Measurements from ENCODE around the gene PSMD3.
A peak's percentile ranks its signal among the peaks of the same experiment; 100 is the strongest.
"Not testable (repeated sequence)": the region's sequence is repeated elsewhere in the genome, so short reads cannot be mapped to it uniquely, and the experiment has no call there.

PSMD3 gene

GRCh38 chr17:40000161-40000560 is 19.6 kb downstream of the PSMD3 start:
- no peak for DNase-seq

DNA sequence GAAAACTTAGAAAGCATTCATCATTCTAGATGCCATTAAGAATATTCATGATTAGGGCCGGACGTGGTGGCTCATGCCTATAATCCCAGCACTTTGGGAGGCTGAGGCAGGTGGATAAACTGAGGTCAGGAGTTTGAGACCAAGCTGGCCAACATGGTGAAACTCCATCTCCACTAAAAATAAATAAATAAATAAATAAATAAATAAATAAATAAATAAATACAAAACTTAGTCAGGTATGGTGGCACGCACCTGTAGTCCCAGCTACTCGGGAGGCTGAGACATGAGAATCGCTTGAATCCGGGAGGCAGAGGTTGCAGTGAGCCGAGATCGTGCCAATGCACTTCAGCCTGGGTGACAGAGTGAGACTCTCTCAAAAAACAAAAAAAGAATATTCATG is 20.7 kb downstream of the PSMD3 start:
- DNase-seq = not testable (repeated sequence)

DNA sequence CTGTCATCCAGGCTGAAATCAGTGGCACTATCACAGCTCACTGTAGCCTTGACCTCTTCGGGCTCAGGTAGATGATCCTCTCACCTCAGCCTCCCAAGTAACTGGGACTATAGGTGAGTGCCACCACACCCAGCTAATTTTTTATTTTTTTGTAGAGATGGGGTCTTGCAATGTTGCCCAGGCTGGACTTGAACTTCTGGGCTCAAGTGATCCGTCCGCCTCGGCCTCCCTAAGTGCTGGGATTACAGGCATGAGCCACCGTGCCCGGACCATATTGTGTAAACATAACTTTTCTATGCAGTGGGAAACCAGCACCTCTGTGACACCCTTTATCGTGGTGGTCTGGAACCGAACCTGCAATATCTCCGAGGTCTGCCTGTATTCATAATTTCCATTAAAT is 23.5 kb downstream of the PSMD3 start:
- DNase-seq = no peak

DNA sequence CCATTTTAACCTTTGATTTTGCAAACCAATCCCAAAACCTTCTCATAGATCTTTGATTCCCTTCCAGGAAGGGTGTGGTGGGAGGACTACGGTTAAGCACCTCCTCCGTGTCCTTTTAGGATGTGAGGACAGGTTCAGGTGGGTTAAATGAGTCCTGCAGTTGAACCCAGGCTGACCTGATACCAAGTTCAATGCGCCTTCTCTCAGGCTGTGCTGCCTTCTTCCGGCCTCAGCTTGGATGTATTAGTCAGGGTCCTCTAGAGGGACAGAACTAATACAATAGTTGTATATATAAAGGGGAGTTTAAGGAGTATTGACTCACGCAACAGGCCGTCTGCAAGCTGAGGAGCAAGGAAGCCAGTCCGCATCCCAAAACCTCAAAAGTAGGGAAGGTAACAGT is 24.1 kb downstream of the PSMD3 start:
- no peak for DNase-seq

DNA sequence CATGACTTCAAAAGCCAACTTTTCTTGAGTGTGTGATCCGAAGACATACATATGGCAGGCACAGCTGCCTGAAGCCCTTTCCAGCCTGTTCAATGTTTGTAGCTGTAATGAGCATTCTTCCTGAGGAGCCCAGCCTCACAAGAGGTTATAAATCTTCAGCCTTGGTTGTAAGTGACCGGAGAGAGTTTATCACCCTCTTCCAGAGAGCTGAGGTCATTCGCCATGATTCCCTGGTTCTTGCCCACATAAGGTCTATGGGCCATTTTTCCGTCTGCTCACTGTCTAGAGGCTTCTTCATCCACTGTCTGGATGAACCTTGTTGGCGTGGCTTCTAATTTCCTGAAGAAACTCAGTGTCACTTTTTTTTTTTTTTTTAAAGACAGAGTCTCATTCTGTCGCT is 24.9 kb downstream of the PSMD3 start:
- DNase-seq = no peak

GRCh38 chr17:40010946-40011500 is 30.4 kb downstream of the PSMD3 start:
- not testable (repeated sequence) for DNase-seq

- DNase-seq = not testable (repeated sequence)
Measured at GRCh38 chr17:40012017-40012647, 31.5 kb downstream of the PSMD3 start.

GRCh38 chr17:40014375-40014980 is 33.9 kb downstream of the PSMD3 start:
- no peak for DNase-seq

DNA sequence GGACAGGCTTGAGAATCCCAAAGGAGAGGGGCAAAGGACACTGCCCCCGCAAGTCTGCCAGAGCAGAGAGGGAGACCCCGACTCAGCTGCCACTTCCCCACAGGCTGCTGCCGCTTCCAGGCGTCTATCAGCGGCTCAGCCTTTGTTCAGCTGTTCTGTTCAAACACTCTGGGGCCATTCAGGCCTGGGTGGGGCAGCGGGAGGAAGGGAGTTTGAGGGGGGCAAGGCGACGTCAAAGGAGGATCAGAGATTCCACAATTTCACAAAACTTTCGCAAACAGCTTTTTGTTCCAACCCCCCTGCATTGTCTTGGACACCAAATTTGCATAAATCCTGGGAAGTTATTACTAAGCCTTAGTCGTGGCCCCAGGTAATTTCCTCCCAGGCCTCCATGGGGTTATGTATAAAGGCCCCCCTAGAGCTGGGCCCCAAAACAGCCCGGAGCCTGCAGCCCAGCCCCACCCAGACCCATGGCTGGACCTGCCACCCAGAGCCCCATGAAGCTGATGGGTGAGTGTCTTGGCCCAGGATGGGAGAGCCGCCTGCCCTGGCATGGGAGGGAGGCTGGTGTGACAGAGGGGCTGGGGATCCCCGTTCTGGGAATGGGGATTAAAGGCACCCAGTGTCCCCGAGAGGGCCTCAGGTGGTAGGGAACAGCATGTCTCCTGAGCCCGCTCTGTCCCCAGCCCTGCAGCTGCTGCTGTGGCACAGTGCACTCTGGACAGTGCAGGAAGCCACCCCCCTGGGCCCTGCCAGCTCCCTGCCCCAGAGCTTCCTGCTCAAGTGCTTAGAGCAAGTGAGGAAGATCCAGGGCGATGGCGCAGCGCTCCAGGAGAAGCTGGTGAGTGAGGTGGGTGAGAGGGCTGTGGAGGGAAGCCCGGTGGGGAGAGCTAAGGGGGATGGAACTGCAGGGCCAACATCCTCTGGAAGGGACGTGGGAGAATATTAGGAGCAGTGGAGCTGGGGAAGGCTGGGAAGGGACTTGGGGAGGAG is 34.7 kb downstream of the PSMD3 start, which contains the start of gene CSF3:
Gene CSF3, plus strand, starts transcription at position 436 of the 993 bp plus-strand sequence. Its CDS starts 35 bp downstream, at position 471.
- peak; percentile 12 to 27 for DNase-seq

GRCh38 chr17:40015998-40016985 is 35.7 kb downstream of the PSMD3 start:
- no peak for DNase-seq

DNA sequence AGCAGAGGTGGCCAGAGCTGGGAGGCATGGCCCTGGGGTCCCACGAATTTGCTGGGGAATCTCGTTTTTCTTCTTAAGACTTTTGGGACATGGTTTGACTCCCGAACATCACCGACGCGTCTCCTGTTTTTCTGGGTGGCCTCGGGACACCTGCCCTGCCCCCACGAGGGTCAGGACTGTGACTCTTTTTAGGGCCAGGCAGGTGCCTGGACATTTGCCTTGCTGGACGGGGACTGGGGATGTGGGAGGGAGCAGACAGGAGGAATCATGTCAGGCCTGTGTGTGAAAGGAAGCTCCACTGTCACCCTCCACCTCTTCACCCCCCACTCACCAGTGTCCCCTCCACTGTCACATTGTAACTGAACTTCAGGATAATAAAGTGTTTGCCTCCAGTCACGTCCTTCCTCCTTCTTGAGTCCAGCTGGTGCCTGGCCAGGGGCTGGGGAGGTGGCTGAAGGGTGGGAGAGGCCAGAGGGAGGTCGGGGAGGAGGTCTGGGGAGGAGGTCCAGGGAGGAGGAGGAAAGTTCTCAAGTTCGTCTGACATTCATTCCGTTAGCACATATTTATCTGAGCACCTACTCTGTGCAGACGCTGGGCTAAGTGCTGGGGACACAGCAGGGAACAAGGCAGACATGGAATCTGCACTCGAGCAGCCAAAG is 36.9 kb downstream of the PSMD3 start:
- DNase-seq = no peak

GRCh38 chr17:40018211-40019121 is 37.9 kb downstream of the PSMD3 start:
- no peak for DNase-seq

DNA sequence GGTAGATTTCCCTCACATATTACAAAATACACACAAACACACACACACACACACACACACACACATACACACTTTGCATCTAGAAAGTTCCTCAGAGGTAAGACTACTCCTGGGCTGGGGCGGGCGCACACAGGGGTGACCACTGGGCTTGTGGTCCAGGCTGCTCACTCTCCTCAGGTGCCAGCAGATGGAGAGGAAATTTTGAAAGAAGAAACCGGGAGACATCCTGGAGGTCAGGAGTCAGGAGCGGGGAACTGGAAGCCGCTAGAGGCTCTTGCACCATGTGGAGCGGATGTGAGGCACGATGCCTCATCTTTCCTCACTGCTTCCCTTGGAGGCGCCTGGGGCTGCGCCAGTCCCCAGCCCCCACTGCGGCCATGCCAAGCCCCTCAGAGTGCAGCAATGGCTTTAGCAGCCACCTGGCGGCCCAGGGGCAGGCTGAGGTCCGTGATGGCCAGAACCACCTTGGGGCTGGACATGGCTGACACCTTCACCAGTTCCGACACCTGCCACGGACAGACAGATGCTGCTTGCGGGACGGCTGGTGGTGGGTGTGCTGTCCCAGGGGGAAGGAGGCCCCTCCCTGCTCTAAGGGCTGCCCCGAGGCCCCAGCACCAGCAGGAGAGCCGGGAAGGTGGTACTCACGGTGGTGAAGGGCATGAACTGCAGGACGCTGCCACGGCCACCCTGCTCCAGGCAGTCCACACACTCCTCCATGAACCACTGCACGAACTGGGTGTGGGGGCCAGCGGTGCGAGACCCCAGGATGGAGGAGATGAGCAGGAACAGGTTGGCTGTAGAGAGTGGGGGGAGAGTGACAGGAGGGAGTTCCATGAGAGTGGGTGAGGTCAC is 38.8 kb downstream of the PSMD3 start:
- peak; percentile 20 to 27 for DNase-seq

- no peak for DNase-seq
Measured at GRCh38 chr17:40020146-40020545, 39.5 kb downstream of the PSMD3 start.

GRCh38 chr17:40021451-40021971 is 40.9 kb downstream of the PSMD3 start:
- peak; percentile 47 to 49 for DNase-seq

GRCh38 chr17:40022497-40022896 is 41.9 kb downstream of the PSMD3 start:
- no peak for DNase-seq

GRCh38 chr17:40022961-40023541 is 42.4 kb downstream of the PSMD3 start:
- DNase-seq = no peak

- DNase-seq = no peak
Measured at GRCh38 chr17:40023590-40024292, 43.1 kb downstream of the PSMD3 start.
